ENCODE measurements around the gene TIMMDC1. TPM values are rescaled to one million over a fixed set of nuclear protein-coding genes. Genes with fewer than 3 reads are reported as not detected.

TIMMDC1 gene
- total and polyA plus RNA-seq, 10 of the 15 experiments (the other 5 are each of a cell fraction or from before 2014, with no cell fraction given) = 55.9 to 146 (median 72.1) TPM

DNA sequence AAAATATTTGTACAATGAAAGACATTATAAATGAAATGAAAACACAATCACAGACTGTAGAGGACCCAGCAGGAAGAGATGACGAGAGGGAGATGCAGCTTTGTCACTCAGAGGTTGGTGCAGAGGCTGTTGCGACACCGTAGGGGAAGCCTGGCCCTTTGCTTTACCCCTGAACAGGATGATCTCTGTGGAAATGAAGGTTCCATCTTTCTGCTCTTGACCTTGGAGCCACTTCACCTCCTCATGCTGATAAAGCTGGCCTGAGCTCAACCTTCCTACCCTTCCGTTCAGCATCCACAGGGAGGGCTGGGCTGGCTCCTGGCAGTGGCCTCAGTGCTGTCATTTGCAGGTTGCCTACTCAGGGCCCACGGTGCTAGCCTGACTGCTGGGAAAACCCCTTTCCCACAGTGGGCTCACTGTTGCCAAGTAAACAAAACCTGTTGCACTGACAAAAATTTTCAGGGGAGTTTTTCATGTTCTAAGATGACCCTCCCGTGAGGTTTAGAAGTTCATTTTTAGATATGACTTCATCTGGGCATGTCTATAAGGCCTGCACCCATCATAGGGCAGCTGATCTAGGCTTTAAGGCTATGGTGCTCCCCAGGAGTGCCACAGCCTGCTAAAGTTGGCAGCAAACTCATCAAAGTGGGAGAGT, 64.1 kb downstream of the TIMMDC1 start (continued):
- TF ChIP-seq ZNF24 (IDR thresholded peaks at IDR 0.05) (no peak; the same call in 1 of the 2 replicates), KDM1A (IDR thresholded peaks at IDR 0.05; ENCODE audit: borderline replicate concordance) (no peak), SPI1 (IDR thresholded peaks at IDR 0.05; ENCODE audit: borderline replicate concordance, insufficient read depth, low read depth, low read length) (no peak), SMAD5 (IDR thresholded peaks at IDR 0.05; ENCODE audit: low read depth) (peak; percentile 95), YY1 (IDR thresholded peaks at IDR 0.05; ENCODE audit: low read depth, low read length) (peak; percentile 30; the same call in 1 of the 2 replicates), RFX5 (IDR thresholded peaks at IDR 0.05; ENCODE audit: low read depth, low read length) (no peak), MEF2B (IDR thresholded peaks at IDR 0.05; ENCODE audit: partially characterized antibody, poor library complexity, severe bottlenecking) (peak; percentile 86), FOXM1 (IDR thresholded peaks at IDR 0.05; ENCODE audit: low read depth, low read length) (peak; percentile 91), EZH2 (IDR thresholded peaks at IDR 0.05; ENCODE audit: borderline replicate concordance, control insufficient read depth, low read depth, low read length) (no peak), KLF5 (IDR thresholded peaks at IDR 0.05; ENCODE audit: partially characterized antibody) (peak; percentile 52), SRF (IDR thresholded peaks at IDR 0.05; ENCODE audit: low read depth in 2 of 2, low read length in 2 of 2) (no peak; a peak in 1 of 4 replicates), ZNF217 (IDR thresholded peaks at IDR 0.05) (no peak), ZBED1 (IDR thresholded peaks at IDR 0.05; ENCODE audit: borderline replicate concordance) (peak; percentile 83), ZNF384 (IDR thresholded peaks at IDR 0.05; ENCODE audit: borderline replicate concordance, low read depth, low read length) (no peak)
- TF ChIP-seq, protein P1, sequence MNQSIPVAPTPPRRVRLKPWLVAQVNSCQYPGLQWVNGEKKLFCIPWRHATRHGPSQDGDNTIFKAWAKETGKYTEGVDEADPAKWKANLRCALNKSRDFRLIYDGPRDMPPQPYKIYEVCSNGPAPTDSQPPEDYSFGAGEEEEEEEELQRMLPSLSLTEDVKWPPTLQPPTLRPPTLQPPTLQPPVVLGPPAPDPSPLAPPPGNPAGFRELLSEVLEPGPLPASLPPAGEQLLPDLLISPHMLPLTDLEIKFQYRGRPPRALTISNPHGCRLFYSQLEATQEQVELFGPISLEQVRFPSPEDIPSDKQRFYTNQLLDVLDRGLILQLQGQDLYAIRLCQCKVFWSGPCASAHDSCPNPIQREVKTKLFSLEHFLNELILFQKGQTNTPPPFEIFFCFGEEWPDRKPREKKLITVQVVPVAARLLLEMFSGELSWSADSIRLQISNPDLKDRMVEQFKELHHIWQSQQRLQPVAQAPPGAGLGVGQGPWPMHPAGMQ (IDR thresholded peaks at IDR 0.05; ENCODE audit: borderline replicate concordance) = no peak
- TF ChIP-seq, protein P2, sequence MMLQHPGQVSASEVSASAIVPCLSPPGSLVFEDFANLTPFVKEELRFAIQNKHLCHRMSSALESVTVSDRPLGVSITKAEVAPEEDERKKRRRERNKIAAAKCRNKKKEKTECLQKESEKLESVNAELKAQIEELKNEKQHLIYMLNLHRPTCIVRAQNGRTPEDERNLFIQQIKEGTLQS (IDR thresholded peaks at IDR 0.05; ENCODE audit: borderline replicate concordance, extremely low read depth, low read depth, low read length) = no peak
- TF ChIP-seq, protein P3, sequence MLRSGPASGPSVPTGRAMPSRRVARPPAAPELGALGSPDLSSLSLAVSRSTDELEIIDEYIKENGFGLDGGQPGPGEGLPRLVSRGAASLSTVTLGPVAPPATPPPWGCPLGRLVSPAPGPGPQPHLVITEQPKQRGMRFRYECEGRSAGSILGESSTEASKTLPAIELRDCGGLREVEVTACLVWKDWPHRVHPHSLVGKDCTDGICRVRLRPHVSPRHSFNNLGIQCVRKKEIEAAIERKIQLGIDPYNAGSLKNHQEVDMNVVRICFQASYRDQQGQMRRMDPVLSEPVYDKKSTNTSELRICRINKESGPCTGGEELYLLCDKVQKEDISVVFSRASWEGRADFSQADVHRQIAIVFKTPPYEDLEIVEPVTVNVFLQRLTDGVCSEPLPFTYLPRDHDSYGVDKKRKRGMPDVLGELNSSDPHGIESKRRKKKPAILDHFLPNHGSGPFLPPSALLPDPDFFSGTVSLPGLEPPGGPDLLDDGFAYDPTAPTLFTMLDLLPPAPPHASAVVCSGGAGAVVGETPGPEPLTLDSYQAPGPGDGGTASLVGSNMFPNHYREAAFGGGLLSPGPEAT (IDR thresholded peaks at IDR 0.05; ENCODE audit: low read depth) = peak; percentile 95
- TF ChIP-seq, protein P4, sequence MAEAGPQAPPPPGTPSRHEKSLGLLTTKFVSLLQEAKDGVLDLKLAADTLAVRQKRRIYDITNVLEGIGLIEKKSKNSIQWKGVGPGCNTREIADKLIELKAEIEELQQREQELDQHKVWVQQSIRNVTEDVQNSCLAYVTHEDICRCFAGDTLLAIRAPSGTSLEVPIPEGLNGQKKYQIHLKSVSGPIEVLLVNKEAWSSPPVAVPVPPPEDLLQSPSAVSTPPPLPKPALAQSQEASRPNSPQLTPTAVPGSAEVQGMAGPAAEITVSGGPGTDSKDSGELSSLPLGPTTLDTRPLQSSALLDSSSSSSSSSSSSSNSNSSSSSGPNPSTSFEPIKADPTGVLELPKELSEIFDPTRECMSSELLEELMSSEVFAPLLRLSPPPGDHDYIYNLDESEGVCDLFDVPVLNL (IDR thresholded peaks at IDR 0.05; ENCODE audit: low read depth, low read length) = no peak
- TF ChIP-seq, protein P5, sequence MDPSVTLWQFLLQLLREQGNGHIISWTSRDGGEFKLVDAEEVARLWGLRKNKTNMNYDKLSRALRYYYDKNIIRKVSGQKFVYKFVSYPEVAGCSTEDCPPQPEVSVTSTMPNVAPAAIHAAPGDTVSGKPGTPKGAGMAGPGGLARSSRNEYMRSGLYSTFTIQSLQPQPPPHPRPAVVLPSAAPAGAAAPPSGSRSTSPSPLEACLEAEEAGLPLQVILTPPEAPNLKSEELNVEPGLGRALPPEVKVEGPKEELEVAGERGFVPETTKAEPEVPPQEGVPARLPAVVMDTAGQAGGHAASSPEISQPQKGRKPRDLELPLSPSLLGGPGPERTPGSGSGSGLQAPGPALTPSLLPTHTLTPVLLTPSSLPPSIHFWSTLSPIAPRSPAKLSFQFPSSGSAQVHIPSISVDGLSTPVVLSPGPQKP (IDR thresholded peaks at IDR 0.05; ENCODE audit: low read depth, low read length) = no peak
- TF ChIP-seq, protein P6, sequence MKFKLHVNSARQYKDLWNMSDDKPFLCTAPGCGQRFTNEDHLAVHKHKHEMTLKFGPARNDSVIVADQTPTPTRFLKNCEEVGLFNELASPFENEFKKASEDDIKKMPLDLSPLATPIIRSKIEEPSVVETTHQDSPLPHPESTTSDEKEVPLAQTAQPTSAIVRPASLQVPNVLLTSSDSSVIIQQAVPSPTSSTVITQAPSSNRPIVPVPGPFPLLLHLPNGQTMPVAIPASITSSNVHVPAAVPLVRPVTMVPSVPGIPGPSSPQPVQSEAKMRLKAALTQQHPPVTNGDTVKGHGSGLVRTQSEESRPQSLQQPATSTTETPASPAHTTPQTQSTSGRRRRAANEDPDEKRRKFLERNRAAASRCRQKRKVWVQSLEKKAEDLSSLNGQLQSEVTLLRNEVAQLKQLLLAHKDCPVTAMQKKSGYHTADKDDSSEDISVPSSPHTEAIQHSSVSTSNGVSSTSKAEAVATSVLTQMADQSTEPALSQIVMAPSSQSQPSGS (IDR thresholded peaks at IDR 0.05; ENCODE audit: low read length) = peak; percentile 99
- TF ChIP-seq, protein P7, sequence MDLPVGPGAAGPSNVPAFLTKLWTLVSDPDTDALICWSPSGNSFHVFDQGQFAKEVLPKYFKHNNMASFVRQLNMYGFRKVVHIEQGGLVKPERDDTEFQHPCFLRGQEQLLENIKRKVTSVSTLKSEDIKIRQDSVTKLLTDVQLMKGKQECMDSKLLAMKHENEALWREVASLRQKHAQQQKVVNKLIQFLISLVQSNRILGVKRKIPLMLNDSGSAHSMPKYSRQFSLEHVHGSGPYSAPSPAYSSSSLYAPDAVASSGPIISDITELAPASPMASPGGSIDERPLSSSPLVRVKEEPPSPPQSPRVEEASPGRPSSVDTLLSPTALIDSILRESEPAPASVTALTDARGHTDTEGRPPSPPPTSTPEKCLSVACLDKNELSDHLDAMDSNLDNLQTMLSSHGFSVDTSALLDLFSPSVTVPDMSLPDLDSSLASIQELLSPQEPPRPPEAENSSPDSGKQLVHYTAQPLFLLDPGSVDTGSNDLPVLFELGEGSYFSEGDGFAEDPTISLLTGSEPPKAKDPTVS (IDR thresholded peaks at IDR 0.05; ENCODE audit: low read depth, low read length) = no peak

All from GM12878 (cell line).